PC-9 (cell line): ENCODE data around the gene STX3. TPM values are rescaled to one million over a fixed set of nuclear protein-coding genes. Genes with fewer than 3 reads are reported as not detected.

Source experiments
- BruUV-seq: library from RNA; stranded (reverse); fragments of 400-500 nt; replicated peaks from 2 replicates; lab custom pipeline; 2021; lab: Mats Ljungman, UMichigan
- CTCF ChIA-PET: fragments of 300-600 bp; sonication (Branson Sonifier 250); formaldehyde crosslinking; loops from one replicate; lab custom pipeline; 2022; ENCODE audit warnings: antibody characterized with exemption; lab: Charles Lee
- POLR2A ChIA-PET: fragments of 300-600 bp; sonication (Branson Sonifier 250); formaldehyde crosslinking; loops from one replicate; lab custom pipeline; 2022; ENCODE audit warnings: antibody characterized with exemption; ENCODE audit not compliant: unreplicated experiment; lab: Charles Lee
- DNase-seq, 2 experiments: peaks; one replicate each; pipeline versions ENCODE4 v3.0.0 to v3.0.0-alpha.2; 2015 to 2022; ENCODE audit warnings: mixed read lengths in 1 of 2
- H2AFZ ChIP-seq: fragments of 200-600 bp; sonication (generic); 2 replicates; pipeline ENCODE4 v1.8.1; 2017; ENCODE audit warnings: antibody characterized with exemption
- H3F3A ChIP-seq: fragments of 200-600 bp; sonication (generic); 2 replicates; pipeline ENCODE4 v1.8.1; 2017; ENCODE audit warnings: antibody characterized with exemption, mild to moderate bottlenecking, low read depth; ENCODE audit not compliant: insufficient read depth
- H3K27ac ChIP-seq: fragments of 200-600 bp; sonication (generic); 2 replicates; pipeline ENCODE4 v1.6.1; 2016; ENCODE audit warnings: mixed run types
- H3K27me3 ChIP-seq: fragments of 200-600 bp; sonication (generic); 2 replicates; pipeline ENCODE4 v1.6.1; 2016; ENCODE audit warnings: low read depth, mixed run types; ENCODE audit not compliant: insufficient read depth
- H3K36me3 ChIP-seq: fragments of 200-600 bp; sonication (generic); 2 replicates; pipeline ENCODE4 v1.6.1; 2016; ENCODE audit warnings: low read depth, mixed run types
- H3K4me1 ChIP-seq: fragments of 200-600 bp; sonication (generic); replicated peaks from 2 replicates; pipeline ENCODE4 v1.6.1; 2016; ENCODE audit warnings: mixed run types; ENCODE audit not compliant: insufficient read depth
- H3K4me2 ChIP-seq: fragments of 200-600 bp; sonication (generic); 2 replicates; pipeline ENCODE4 v1.6.1; 2017; ENCODE audit warnings: mixed run types
- H3K4me3 ChIP-seq: fragments of 200-600 bp; sonication (generic); 2 replicates; pipeline ENCODE4 v1.6.1; 2016; ENCODE audit warnings: mixed run types
- H3K79me2 ChIP-seq: fragments of 200-600 bp; sonication (generic); 2 replicates; pipeline ENCODE4 v1.6.1; 2017; ENCODE audit warnings: low read depth, mixed run types
- H3K9me2 ChIP-seq: fragments of 200-600 bp; sonication (generic); 2 replicates; pipeline ENCODE4 v1.8.1; 2017; ENCODE audit warnings: mild to moderate bottlenecking; ENCODE audit not compliant: insufficient read depth
- H3K9me3 ChIP-seq: fragments of 200-600 bp; sonication (generic); 2 replicates; pipeline ENCODE4 v1.8.1; 2016; ENCODE audit warnings: low read depth; ENCODE audit not compliant: insufficient read depth
- H4K20me1 ChIP-seq: fragments of 200-600 bp; sonication (generic); 2 replicates; pipeline ENCODE4 v1.8.1; 2017; ENCODE audit not compliant: insufficient read depth
- CTCF ChIP-seq: fragments of 200-600 bp; sonication (generic); conservative IDR thresholded peaks from 2 replicates; pipeline ENCODE4 v1.6.1; 2017; ENCODE audit warnings: mixed run types, antibody characterized with exemption, mild to moderate bottlenecking, moderate library complexity
- EZH2 ChIP-seq: fragments of 200-600 bp; sonication (generic); IDR thresholded peaks from 2 replicates; pipeline ENCODE4 v1.8.0; 2017; ENCODE audit warnings: antibody characterized with exemption, low read depth
- intact Hi-C: fragments of 100-400 bp; cut with micrococcal nuclease; formaldehyde crosslinking; loops from one replicate; pipeline ENCODE4 v1.10.0; 2022; ENCODE audit not compliant: unreplicated experiment
- total RNA-seq: library from RNA; stranded (reverse); gene quantifications from 2 replicates; pipeline ENCODE4 v1.2.3, GENCODE V29; 2021

Gene STX3
- total RNA-seq, 1 experiment from 2014 or later: 50.1 TPM

- no TSS peak for BruUV-seq
- no peak for TF ChIP-seq EZH2
- no peak for TF ChIP-seq CTCF
- POLR2A ChIA-PET: no interaction called here
- H3K4me2 ChIP-seq: no peak overlapping the region
- no peaks in the 10 kb centered on the region for H3K9me3 ChIP-seq
- H3K4me1 ChIP-seq: peaks cover 9% of the 10 kb centered on the region
- CTCF ChIA-PET: no interaction called here
- H3K36me3 ChIP-seq: peaks cover 54% of the 10 kb centered on the region
- no peaks in the 10 kb centered on the region for H3K27me3 ChIP-seq
- H2AFZ ChIP-seq: no peak overlapping the region
- no peaks in the 10 kb centered on the region for H4K20me1 ChIP-seq
- intact Hi-C loops: no loop called here
- no peak overlapping the region for H3K4me3 ChIP-seq
- no peaks in the 10 kb centered on the region for H3K9me2 ChIP-seq
- peaks cover 10% of the 10 kb centered on the region for H3K79me2 ChIP-seq
- H3F3A ChIP-seq: peaks cover 14% of the 10 kb centered on the region
- DNase-seq: no peak
- H3K27ac ChIP-seq: no peak overlapping the region
Observed at GRCh38 chr11:59792507-59792906, 37.3 kb downstream of the STX3 start.

GRCh38 chr11:59794417-59794816 is 39.2 kb downstream of the STX3 start:
- no peaks in the 10 kb centered on the region for H4K20me1 ChIP-seq
- H3F3A ChIP-seq: peaks cover 8% of the 10 kb centered on the region; the same call in 1 of the 2 replicates
- no peak overlapping the region for H3K4me3 ChIP-seq
- DNase-seq: no peak
- no TSS peak for BruUV-seq
- peaks cover 45% of the 10 kb centered on the region for H3K36me3 ChIP-seq
- ChIA-PET POLR2A (no interaction called here), CTCF (no interaction called here)
- H2AFZ ChIP-seq: no peak overlapping the region
- H3K9me3 ChIP-seq: no peaks in the 10 kb centered on the region
- no peak overlapping the region for H3K4me2 ChIP-seq
- intact Hi-C loops: no loop called here
- H3K27me3 ChIP-seq: no peaks in the 10 kb centered on the region
- H3K4me1 ChIP-seq: no peaks in the 10 kb centered on the region
- no peaks in the 10 kb centered on the region for H3K79me2 ChIP-seq
- no peaks in the 10 kb centered on the region for H3K9me2 ChIP-seq
- H3K27ac ChIP-seq: no peak overlapping the region
- TF ChIP-seq EZH2 (no peak), CTCF (no peak)

GRCh38 chr11:59800390-59801025 is 45.3 kb downstream of the STX3 start:
- Histone ChIP-seq H4K20me1 (no peaks in the 10 kb centered on the region), H3F3A (peaks cover 41% of the 10 kb centered on the region), H3K9me3 (no peaks in the 10 kb centered on the region), H3K9me2 (no peaks in the 10 kb centered on the region), H3K27ac (peak overlapping the region; percentile 16; the same call in 1 of the 2 replicates), H3K4me2 (no peak overlapping the region), H3K4me1 (peaks cover 25% of the 10 kb centered on the region), H3K27me3 (no peaks in the 10 kb centered on the region), H3K36me3 (peaks cover 8% of the 10 kb centered on the region; the same call in 1 of the 2 replicates), H3K4me3 (no peak overlapping the region), H2AFZ (no peak overlapping the region), H3K79me2 (no peaks in the 10 kb centered on the region)
- POLR2A ChIA-PET: interaction anchor here (0.6 kb wide), 1 partner anchor 131 kb away, joined by 20 read pairs; the partner anchor contains the start of gene PATL1
- DNase-seq: no peak
- TF ChIP-seq EZH2: no peak
- no peak for TF ChIP-seq CTCF
- CTCF ChIA-PET: interaction anchor here (2.9 kb wide), 1 partner anchor 46 kb away, joined by 16 read pairs; the partner anchor contains the start of gene STX3
- no TSS peak for BruUV-seq
- intact Hi-C loops: no loop called here
